Measurements from ENCODE around the gene BTBD16.

The BTBD16 gene

DNA sequence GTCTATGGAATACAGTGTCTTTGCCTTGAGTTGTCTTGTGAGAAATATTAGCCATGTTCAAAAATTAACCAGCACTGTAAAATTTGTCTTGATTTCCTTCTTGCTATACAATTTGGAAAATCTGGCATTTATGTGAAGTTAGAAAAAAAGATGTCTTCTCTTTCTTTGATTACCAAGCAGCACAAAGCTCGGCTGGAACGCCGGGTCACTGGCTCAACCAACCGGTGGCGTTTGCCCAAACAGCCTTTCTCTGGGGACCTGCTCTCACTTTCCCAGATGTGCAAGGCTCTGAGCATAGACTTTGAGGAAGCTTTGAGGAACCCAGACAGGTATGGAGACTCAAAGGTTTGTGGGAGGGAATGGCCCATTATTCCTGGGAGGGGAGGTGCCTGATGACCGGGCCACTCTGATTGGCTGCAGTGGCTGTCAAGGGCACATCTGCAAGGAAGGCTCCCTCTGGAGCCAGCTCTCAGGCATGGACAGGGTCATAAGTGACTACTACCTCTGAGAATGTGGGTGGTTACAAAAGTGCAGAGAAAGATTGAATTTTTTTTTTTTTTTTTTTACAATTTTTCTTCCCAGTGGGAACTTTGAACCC lies 5.6 kb downstream of the BTBD16 start:
- no peak for DNase-seq

DNA sequence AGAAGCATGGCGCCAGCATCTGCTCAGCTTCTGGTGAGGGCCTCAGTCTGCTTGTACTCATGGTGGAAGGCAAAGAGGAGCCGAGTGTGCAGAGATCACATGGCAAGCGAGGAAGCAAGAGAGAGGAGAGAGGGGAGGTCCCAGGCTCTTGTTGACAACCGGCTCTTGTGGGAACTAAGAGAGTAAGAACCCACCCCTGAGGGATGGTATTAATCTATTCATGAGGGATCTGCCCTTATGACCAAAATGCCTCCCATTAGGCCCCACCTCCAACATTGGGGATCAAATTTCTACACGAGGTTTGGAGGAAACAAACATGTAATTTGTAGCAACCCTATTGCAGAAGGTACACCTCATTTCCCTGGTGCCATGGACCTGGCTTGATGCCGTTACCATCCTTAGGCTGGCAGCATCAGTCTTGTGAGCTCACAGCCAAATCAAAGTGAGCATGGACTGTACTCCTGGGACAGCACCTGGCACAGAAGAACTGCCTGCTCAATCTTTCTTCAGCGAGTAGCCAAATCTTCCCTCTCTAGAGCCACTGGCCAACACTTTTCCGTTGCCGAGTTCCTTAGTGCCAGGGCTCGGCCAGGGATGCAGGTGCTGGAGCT lies 6.5 kb downstream of the BTBD16 start:
- DNase-seq = no peak

DNA sequence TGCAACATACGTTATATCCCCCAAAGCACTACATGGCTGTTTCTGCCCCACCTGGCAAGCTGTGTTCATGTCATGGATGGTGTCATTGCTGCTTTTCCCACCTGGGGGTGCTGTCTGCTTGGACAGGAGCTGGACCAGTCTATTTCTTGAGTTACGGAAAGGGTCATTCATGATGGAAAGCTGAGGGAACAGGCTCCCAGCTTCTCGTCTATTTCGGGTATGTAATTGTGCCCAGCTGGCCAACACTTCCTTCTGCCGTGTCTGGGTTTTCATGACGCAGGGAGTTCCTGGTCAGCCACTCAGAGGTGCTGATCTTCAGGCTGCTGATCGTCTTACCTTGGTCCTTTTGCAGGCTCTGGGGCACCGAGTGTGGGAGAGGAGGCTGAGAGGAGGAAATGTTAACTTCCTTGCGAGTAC lies 8.6 kb downstream of the BTBD16 start:
- no peak for DNase-seq

DNA sequence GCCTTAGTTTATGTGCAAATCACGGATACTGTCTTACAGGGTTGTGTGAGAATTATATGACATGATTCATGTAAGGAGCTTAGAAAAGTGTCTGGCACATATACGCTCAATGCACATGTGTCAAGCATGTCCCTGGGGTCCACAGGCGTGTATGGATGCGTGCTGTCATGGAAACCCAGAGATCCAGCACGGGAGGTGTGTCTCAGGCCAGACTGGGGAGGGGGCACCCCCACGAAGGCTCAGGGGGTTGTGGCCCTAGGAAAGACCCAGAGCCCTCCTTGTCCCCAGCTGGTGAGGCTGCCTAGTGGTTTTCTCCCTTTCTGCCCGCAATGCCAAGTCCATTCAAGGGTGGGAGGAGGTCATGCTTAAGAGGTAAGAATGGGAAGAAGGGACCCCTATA lies 9.1 kb downstream of the BTBD16 start:
- DNase-seq = no peak

DNA sequence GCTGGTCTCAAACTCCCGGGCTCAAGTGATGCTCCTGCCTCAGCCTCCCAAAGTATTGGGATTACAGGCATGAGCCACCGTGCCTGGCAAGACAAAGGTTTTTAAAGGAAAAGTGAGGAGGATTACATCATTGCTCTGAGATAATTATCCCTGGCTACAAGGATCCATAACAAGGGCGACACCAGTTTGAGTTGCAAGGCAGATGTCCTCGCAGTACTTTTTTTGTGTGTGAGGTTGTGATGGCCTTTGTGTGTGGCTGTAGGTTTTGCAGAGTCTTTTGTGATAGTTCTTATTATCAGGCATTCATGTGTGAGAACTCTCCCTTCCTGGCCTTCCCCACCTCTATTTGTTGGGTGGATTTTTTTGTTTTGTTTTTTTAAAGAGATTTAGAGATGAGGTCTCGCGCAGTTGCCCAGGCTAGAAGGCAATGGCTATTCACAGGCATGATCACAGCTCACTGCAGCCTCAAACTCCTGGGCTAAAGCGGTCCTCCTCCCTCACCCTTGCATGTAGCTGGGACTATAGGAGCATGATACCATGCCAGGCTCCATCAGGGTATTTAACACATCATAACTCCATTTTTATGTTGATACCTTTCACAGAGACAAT lies 10.0 kb downstream of the BTBD16 start:
- DNase-seq = no peak

DNA sequence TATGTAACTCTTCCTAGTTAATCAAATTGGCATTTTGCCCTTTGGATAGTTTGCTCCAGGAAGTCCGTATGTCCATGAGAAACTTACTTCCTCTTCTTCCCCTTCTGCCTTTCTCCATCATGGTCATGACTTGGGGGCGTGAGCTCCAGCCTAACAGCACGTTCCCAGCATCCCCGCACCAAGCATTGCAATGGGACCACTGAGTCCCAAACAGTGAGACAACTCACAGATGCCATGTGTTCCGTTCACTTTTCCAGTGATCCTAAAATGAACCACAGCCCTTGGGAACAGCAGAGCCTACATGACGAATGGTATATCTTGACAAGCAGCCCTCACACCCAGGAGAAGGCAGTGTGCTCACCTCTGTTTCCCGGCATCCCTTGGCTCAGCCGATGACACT lies 10.7 kb downstream of the BTBD16 start:
- no peak for DNase-seq

DNA sequence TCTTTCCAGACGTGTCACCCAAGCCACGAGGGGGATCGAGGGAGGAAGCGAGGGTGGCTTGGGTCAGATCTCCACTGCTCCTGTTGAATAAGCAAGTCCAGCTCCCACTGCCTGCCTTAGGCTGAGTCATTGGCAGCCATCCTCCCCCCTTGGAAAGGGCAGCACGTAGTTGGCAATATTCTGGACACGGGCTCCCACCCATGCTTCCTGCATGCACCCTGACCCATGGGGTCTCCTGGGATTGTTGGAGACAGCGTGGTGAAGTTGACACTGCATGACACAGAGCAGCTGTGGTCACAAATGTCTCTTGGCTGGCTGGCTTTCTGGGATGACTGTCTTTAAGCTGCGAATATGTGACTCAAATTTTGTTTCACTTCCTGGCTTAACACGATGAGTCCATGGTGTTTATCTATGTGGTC lies 11.2 kb downstream of the BTBD16 start:
- DNase-seq = no peak

DNA sequence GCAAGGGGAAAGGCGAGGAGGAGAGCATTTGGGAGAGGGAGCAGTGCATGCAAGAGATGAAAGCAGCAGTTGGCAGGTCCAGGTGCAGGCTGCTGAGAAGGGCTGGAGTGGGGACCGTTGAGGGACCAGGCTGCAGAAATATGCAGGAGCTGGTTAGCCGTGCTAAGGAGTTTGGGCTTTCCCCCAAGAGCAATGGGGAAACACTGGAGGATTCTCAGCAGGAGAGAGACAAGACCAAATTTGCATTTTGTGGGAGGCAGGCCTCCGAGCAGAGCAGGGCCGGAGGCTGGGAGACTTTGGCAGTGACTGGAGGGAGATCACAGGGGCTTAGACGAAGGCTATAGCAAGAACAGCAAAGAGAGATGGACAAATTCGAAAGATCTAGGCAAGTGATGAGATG lies 11.8 kb downstream of the BTBD16 start:
- no peak for DNase-seq

DNA sequence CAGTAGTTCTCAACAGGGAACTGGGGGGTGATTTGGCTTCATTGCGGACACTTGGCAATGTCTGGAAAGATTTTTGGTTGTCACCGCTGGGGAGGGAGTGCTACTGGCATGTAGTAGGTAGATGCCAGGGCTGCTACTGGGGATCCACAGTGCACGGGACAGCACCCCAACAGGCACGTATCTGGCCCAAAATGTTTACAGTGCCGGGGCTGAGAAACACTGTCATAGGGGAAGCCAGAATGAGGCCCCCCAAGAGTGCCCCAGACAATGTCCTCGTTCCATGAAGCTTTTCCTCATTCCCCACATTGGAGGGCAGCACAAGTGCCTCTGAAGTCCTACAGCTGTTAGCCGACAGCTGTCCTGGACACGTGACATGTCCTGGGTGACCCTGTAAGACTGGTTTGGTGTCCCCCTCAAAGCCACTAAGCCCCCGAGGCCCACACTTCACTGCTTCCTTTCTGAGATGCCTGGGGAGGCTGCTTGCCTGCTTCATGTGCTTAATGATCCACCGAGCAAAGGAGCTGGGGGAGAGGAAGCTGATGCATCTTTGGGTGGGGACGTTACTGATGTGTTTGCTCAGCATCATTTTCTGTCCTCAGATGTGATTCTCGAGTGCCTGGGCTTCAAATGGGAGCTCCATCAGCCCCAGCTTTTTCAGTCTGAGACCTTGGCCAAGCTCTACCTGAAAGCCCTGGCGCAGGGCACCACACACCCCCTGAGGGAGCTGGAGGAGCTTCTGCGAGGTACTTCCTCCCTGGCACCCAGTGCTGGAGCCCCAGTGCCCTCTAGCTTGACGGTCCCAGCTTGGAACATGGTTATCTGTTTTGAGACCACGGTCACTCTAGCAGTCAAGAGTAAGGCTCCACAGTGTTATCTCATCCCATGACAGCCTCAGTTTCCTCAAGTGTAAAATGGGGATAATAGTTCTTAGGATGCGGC lies 14.7 kb downstream of the BTBD16 start:
- no peak for DNase-seq

DNA sequence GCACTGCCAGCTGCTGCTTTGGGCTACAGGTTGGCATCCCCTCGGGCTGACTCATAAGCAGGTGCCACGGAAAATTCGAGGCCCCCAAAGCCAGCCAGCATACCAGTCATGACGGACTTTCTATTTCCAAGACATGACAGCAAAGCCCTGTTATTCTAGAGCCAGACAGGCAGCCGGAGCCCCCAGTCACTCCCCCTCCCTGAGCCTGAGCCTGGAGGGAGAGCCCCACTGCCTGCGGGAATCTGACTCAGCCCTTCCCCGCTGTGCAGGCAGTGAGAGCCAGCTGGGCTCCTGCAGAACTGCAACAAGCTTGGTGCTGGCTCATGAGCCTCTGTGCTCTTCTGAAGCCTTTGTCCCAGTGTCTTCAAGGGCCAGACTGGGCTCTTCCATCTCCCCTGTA lies 15.8 kb downstream of the BTBD16 start:
- DNase-seq = no peak

DNA sequence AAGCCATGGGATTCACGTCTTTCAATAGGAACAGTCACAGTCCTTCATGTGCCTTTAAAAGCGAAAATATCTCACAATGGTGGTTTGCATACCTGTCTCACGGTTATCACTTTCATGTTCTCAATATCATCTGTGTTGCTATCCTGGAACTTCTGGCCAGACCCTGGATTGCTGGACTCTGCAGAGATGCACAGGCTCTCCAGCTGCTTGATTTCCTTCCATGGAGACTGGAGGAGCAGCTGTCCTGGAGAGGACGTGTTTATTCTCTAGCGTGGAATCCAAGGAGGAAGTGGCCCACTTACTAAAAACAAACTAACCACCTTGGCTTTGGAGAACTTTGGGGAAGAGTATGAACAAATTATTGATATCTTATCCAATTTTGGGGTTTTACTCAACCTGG lies 16.5 kb downstream of the BTBD16 start:
- no peak for DNase-seq

DNA sequence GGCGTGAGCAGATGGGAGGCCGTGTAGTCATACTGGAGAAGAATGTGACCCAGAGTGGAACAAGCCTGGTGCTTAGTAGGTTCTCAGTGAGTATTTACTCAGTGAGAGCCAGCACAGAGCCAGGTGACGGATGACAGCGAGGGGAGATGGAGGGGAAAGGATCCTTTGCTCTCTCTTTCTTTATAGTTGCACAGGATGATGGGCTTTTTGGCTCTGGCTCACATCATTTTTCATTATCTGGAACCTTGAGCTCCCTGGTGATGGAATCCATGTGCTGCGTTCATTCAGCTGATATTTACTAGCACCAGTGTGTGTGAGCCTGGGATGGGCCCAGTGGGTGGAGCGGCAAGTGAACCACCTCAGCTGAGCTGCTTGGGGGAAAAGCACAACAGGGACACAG lies 17.2 kb downstream of the BTBD16 start:
- DNase-seq = no peak

DNA sequence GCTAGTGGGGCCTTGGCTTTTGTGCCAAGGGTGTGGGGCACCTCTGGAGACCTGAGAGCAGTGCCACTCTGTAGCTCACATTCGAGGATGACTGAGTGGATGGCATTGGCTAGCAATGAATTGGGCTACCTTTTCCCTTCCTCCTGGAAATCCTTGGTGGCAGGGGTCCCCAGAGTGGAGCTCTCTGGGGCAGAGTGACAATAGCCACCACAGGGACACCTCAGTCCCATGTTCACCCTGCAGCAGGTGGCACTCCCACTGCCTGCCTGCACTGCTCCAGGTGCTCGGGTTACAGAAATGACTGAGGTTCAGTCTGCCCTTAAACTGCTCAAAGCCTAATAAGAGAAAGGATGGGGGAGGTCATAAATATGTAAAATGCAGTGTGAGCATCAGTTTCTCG lies 17.8 kb downstream of the BTBD16 start:
- DNase-seq = no peak

DNA sequence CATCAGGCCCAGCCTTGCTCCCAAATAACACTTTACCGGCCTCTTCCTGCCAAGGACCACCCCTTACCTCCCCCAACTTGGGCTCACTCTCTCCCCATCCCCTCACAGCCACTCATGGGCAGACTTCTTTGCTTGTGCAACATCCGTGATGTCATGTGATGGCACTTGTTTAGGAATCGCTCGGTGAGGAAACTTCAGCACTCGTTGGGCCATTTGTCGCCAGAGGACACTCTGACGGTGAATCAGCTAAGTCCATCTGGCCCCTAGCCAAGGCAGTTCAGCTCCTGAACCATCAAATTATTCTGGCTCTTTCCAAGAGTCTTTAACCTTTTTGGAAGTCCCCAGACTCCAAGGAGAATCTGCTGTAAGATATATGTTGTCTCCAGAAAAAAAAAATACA lies 19.2 kb downstream of the BTBD16 start:
- no peak for DNase-seq

DNA sequence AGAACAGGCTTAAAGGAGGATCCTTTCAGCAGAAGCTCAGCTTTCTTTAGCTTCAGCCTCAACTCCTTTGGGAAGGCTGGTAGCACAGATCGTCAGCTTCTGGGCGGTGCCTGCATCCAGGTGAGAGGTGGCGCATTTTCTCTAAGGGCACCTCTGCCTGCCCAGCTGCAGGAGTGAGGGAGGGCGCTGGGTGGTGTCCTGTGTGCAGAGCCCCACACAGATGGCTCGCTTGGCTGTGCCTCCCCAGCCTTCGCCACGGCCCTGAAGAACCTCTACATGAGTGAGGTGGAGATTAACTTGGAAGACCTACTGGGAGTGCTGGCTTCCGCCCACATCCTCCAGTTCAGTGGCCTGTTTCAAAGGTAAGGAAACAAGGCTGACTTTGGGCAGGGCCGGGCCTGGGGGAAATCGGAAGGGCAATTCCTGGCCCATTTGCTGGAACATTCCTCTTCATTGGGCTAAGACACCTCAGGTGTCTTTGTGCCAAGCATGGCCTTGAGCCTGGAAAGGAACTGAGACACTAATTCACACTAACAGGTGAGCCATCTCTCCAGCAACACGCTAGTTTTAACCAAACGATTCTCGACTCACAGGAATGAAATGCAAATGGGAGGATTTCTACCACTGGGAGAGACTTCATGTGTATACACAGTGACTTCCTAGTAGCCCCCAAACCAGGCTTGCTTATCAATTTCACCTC lies 19.9 kb downstream of the BTBD16 start:
- no peak for DNase-seq

DNA sequence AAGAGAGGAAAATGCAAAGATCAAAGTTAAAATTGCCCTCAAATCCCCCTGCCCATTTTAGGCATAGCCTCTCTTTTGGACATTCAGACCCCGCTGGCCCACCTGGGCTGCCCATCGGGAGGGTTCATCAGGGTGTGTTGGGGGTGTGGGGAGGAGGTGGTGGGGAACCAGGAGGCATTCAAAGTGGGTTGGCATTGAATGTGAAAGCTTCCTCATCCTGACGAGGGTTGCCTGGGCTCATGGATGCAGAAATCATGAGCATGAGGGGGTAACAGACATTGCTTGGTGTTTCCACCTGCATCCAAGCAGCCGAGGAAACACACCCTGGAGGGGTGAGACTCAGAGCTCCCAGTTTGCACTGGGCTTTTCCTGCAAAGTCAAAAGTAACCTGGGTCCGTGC lies 20.6 kb downstream of the BTBD16 start:
- no peak for DNase-seq

DNA sequence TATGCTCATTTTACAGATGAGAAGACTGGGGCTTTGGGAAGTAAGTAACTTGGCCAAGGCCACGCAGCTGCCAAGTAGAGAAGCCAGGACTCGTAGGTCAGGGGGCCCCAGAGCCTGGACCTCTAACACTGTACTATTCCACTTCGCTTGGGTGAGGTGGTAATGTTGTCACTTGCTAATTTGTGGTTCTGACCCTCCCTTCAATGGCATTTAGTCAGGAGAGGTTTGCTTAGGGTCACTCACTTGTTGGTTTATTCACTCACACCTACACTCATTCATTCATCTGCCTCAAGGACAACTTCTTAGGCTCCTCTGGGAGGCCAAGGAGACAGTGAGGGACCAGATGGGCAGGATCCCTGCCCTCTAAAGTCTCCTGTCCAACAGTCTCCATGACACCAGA lies 21.3 kb downstream of the BTBD16 start:
- DNase-seq = no peak

DNA sequence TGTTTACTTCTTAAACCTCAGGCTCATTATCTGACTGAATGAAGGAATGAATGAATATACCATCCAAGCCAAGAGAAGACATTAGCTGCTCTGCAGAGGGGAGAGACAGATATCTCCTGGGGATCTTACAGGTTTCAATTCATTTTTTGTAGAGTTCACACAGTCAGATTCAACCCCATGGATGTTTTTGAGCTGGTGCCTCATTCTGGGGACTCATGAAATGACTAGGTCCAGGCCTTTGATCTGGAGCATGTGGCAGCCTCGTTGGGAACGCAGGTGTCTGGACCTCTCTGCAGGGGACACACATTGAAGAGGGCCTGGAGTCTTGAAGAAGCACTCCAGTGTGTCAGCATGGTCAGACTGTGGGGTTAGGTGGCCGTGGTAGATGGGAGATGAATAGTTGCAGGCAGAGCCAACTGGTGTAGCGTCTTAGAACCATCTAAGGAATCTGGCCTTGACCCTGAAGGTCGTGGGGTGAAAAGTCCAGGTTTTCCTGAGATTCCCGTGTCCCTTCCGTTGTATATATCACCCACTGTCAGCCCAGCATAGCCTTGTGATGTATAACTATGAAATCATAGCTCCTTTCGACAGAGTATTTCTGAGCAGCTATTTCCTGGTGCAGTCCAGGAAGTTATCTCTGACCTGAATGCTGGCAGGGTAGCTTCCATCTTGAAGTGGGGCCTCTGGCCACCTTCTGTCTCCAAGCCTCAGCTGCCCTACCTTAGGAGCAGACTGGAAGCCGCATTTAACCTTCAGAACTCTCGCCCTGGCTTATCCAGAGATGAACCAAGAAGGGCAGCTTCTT lies 22.3 kb downstream of the BTBD16 start:
- DNase-seq = no peak

DNA sequence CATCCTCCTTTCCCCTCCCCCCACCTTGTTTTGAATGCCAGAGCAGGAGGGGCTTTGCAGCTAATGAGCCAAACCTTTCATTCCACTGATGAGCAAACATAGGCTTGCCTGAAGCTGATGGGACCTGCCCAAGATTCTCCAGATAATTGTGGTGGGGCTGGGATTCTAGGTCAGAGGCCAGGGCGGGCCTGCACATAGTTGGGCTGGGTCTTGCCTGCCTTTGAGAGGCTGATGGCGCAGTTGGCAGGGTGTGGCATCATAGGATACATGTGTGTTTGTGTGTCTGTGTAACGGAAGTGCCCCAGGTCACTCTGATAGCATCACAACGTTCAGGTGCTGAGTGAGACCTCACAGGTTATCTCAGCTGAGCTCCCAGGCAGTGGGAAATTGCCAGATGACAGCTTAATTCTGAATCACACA lies 22.9 kb downstream of the BTBD16 start:
- no peak for DNase-seq

DNA sequence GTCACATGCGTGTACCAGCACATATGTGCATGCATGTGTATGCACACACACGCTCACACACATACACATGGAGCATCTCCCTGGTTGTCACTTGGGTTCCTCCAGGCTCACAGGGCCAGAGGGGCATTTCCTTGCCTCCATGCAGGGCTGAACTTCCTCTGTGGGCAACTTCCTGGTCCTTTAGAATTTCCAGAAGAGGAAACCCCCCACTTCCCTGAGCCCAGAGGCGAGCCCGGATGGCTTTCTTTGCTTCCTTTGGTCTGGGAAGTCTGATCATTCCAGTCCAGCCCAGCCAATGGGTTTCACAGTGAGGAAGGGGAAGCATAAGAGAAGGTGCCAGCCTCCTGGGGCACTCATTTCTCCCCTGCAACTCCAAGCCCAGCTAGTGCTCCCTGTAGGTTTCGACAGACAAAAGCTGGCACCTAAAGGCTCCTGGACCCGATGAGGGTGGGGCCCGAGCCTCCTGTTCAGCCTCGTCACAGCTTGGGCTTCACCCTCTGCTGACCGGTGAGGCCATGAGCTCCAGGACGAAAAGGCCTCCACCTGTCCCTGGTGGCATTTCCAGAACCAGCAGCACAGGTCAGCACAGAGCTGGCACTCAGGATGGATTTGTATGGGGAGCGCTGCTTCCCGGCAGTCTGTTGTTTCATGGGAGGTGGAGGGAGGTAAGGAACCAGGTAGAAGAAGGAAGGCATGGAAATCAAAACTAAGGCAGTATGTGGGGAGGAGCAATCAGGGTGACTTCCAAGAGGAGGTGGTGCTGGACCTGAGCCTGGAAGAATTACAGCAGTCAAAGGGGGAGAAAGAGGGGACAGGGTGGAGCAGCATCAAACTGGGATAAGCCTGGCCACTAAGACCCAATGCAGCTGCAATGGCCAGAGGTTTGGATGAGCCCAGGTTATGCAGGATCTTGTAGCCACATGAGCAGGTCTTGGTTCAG lies 23.7 kb downstream of the BTBD16 start:
- DNase-seq = no peak

DNA sequence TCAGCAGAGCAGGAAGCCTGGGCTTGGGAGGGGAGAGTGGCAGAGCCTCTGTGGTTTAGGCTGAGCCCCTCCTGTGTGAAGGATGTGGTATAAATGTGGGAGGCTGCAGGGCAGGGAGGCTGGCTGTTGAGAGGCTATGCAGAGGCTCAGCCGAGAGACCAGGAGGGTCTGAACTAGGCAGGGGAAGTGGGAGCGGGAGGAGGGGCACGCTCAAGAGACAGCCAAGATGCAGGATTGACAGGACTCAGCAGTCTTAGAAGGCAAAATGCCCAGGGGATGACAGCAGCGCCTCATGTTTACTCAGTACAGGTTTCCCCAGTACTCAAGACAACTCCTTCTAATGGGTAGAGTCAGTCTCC lies 24.3 kb downstream of the BTBD16 start:
- no peak for DNase-seq

Data from activated effector memory CD4-positive, alpha-beta T cell treated with Interleukin-2 at 50 U/mL for 16 hours (primary cell).